ENCODE results near the gene CLIC3.
A peak's percentile ranks its signal among the peaks of the same experiment; 100 is the strongest.

Gene CLIC3

DNA sequence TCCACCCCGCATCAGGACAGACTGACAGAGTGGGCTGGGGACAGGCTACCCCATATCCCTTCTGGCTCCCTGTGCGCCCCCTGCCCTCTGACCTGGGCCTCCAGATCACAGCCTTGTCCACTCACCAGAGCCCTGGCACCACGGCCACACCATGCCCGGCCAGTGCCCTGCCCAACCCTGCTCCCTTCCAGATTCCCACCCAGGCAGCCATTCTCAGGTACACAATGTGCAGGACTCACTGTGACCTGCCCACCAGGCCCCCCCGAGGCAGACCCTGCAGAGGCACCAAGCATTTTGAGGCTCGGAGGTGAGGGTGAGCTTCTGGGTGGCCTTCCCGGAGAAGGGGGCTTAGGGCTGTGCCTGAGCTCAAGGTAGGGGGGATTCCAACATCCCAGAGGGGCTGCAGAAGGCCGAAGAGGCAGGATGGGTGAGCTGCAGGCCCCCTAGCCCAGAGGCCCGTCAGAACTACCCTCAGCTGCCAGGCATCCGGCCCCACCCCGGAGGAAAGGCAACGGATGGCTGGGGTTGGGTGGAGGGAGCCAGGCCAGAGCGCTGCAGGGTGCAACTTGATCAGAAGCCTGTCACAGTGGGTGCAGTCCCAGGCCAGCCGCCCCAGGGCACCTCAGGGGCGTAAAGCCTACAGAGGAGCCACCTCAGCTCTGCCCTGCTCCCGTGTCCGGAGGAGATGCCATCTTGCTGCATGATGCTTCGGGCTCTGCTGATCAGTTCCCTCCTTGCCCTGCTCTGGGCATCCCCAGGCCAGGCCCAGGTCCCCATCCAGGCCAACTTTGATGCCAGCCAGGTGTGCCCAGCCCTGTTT, 13.9 kb downstream of the CLIC3 start, which contains the start of gene LCNL1:
Gene LCNL1 (plus strand): TSS at position 762 of the 820 bp plus-strand sequence. CDS start 594 bp downstream, outside the sequence.
- peak in 38 of 56 donors; percentile 40 to 91 (median 72) for DNase-seq

DNA sequence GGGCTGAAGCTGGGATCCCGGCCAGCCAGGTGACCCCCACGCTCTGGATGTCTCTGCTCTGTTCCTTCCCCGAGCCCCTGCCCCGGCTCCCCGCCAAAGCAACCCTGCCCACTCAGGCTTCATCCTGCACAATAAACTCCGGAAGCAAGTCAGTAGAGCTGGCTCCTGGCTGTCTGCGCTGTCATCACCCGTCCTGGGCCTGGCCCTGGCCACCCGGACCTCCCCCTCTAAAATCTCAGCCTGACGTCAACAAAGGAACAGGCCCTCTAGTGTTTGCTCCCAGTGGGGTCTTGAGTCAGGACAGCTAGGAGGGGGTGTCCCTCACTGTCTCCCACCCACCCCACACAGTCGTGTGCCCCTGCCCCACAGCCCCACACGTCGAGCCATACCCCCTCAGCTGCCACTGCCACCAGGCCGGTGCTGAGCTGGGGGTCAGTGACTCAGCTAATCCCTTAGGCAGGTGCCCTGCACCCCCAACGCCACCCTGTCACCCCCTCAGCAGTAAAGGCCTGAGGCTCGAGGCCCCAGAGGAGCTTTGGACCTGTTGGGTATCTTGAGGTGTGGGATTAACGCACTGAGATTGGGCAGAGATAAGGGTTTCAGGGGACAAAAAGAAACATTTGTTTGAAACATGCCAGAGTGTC, 14.7 kb downstream of the CLIC3 start:
- DNase-seq: peak in 40 of 56 donors; percentile 29 to 85 (median 58)

DNA sequence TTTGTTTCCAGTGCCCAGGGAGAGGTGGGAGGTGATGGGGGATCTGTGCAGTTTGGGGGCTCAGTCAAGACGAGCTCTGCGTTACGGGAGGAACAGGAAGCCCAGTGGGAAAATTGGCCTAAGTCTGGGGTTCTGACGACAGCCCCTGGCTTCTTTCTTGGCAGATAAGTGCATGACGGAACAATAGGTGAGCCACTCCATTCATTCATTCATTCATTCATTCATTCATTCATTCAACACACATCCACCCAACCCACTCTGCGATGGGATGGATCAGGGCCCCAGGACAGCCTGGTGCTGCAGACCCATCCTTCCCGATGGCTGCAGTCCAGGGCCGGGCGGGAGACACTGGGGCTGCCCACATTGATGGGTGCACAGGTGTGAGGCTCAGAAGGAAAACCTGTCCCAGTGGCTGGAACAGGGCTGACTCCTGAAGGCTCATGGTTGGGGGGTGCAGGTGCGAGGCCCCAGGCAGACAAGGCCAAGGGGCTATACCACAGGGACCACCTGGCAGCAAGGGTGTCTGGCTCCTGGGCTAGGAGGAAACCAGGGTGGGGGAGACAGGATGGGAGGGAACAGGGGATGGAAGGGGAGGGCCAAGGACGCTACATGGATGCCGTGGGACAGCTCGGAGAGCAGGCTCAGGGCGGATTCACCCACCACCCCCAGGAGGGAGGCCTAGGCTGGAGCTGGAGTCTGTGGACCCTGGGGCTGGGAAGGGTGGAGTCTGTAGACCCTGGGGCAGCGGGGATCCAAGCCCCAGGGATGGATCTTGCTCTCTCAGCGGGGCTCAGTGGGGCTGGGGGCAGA, 15.5 kb downstream of the CLIC3 start:
- DNase-seq: peak in 5 of 56 donors; percentile 42 to 73 (median 47)

DNA sequence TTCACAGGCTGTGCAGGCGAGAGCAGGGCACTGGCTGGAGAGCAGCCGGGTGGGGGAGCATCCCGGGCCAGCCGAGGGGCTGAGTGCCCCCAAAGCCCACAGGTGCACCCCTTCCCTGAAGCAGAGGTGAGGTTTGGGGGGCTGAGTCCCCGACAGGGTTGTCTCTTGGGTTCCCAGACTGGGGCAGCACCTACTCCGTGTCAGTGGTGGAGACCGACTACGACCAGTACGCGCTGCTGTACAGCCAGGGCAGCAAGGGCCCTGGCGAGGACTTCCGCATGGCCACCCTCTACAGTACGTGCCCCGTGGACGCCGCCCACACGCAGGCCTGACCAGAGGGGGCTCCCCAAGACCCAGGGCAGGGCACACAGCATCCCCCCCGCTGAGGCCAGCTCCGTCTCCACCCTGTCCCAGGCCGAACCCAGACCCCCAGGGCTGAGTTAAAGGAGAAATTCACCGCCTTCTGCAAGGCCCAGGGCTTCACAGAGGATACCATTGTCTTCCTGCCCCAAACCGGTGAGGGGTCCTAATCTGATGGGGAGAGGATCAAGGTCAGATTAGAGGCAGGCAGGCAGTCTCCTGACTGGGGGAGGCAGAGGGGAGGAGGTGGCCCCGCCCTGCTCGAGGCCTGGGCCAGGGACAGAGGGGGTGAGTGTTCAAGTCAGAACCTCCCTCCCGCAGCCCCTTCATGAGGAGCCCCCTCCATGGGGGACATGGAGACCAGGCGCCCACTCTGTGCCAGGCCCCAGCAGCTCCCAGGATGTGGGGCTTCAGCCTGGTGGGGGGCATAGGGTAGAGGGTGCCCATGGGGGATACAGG, 16.4 kb downstream of the CLIC3 start:
- DNase-seq: peak in 5 of 56 donors; percentile 16 to 62 (median 32)

DNA sequence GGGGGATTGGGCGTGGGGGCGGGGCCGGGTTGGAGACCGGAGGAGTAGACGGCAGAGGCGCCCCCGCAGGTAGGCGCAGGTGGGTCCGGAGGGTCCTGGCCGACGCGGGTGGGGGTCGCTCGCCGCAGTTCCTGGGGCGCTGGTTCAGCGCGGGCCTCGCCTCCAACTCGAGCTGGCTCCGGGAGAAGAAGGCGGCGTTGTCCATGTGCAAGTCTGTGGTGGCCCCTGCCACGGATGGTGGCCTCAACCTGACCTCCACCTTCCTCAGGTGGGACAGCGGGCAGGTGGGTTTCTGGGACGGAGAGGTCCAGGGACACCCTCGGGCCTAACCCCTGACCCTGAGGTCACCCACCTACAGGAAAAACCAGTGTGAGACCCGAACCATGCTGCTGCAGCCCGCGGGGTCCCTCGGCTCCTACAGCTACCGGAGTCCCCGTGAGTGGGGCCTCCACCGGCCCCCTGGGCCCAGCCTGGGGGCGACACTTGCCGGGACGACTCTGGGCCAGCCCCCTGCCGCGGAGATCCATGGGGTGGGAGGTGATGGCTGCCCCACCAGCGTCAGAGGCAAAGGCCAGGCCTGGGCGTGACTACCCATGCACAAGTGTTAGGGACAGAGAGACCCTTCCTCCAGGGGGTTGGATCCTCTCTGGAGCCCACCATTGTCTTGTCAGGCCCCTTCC, 17.4 kb downstream of the CLIC3 start:
- DNase-seq: peak in 4 of 56 donors; percentile 59 to 72 (median 63)

DNA sequence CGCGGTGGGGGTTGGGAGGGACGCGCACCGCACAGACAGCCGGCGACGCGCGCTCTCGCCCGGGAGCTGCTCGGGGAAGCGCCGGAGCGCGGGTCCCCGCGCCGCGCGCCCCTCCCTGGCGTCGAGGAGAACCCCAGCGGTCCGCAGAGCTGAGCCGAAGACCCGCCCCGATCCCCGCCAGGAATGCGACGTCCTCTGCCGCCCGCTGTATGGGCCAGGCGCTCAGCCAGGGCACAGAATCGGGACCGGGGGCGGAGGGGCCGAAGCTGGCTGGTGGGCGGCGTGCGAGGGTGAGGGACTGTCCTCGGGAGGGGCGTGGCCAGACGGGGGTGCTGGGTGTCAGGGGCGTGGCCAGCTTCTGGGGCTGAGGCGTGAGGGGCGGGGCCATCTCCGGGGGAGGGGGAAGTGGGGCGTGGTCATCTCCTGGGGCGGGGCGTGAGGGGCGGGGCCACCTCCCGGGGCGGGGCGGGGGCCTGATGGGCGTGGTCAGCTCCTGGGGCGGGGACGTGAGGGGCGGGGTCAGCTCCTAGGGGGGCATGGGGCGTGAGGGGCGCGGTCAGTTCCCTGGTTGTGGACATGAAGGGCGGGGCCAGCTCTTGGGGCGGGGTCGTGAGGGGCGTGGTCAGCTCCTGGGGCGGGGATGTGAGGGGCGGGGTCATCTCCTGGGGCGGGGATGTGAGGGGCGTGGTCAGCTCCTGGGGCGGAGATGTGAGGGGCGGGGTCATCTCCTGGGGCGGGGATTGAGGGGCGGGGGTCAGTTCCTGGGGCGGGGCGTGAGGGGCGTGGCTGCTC, 18.1 kb downstream of the CLIC3 start:
- DNase-seq: peak in 55 of 56 donors; percentile 34 to 100 (median 90)

DNA sequence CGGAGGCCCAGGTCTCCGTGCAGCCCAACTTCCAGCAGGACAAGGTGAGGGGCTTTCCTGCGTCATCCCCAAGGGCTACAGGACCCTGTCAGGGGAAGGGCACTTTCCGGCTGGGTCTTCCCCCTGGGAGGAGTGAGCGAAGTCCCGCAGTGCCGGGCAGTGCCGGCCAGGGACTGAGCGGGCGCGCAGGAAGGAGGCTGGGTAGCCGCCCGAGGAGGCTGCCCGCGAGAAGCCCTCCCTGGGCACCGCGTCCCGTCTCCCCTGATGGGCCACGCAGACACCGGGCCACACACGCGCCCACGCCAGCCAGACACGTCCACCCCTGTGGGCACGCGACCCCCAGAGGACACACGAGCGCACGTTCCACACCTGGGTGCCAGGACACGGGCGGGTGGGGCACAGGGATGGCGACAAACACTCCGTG, 18.7 kb downstream of the CLIC3 start:
- DNase-seq: peak in 1 of 56 donors; percentile 89

DNA sequence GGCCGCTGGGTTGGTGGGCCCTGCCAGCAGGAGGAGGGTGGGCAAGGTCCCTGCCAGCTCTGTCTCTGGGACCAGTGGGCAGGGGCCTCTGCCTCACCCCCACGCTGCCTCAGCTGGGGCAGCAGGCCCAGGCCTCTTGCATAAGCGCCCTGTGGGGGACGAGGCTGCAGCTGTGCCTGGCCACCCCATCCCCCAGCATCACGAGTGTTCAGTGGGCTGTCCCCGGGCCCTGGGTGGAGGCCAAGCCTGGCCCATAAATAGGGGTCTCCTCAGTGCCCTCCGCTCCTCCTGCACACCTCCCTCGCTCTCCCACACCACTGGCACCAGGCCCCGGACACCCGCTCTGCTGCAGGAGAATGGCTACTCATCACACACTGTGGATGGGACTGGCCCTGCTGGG, 19.1 kb downstream of the CLIC3 start, which contains the start of gene PTGDS:
Gene PTGDS (plus strand): TSS at position 282 of the 400 bp plus-strand sequence. CDS start 75 bp downstream, at position 357.
- peak; percentile 44 to 98 (median 92) for DNase-seq

DNA sequence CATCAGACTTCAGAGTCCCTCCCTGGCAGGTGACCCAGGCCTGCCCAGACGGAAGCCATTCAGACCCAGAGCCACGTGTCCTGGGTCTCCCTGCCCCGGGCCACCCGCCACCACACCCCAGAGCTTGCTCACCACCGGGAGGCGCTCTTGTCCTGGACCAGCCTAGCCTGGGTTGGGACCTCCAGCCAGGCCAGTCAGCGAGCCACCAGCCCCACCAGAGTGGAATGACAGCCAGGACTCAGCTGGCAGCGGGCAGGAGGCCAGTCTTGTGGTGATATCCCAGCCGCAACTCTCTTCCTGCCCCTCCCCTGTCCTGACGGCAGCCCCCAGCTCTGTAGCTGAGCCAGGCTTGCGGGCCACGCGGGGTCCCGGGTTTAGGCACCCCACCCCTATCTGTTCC, 20.7 kb downstream of the CLIC3 start:
- peak in 52 of 56 donors; percentile 29 to 89 (median 67) for DNase-seq

DNA sequence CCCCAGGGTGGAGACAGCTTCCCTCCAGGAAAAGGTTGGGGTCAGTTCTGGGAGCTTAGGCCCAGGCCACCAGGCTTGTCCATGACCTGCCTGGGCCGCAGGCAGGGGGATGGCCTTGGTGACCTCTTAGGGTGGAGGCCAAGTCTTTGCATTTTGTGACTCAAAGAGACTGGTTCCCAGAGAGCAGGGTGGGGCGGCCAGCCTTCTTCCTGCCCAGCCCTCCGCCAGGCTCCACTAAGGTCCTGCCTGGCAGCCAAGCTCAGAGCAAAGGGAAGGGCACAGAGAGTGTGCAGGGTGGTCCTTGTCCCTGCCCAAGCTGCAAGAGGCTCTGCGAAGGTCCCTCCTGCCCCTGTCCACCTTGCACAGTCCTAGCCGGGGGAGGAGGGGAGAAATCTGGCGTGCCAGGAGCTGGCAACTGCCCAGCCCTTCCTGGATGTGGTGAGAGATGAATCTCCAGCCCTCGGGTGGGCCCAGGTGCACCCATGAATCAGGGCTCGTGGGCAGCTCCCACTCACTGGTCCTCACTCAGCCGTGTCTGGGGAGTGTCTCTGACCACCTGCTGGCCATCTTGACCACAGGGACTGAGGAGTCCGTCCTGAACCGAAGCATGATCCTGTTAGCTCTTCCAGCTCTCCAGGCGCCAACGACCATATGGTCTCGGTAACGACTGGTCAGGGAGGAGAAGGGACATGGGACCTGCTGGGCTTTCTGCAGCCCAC, 21.4 kb downstream of the CLIC3 start:
- peak in 1 of 56 donors; percentile 36 for DNase-seq

DNA sequence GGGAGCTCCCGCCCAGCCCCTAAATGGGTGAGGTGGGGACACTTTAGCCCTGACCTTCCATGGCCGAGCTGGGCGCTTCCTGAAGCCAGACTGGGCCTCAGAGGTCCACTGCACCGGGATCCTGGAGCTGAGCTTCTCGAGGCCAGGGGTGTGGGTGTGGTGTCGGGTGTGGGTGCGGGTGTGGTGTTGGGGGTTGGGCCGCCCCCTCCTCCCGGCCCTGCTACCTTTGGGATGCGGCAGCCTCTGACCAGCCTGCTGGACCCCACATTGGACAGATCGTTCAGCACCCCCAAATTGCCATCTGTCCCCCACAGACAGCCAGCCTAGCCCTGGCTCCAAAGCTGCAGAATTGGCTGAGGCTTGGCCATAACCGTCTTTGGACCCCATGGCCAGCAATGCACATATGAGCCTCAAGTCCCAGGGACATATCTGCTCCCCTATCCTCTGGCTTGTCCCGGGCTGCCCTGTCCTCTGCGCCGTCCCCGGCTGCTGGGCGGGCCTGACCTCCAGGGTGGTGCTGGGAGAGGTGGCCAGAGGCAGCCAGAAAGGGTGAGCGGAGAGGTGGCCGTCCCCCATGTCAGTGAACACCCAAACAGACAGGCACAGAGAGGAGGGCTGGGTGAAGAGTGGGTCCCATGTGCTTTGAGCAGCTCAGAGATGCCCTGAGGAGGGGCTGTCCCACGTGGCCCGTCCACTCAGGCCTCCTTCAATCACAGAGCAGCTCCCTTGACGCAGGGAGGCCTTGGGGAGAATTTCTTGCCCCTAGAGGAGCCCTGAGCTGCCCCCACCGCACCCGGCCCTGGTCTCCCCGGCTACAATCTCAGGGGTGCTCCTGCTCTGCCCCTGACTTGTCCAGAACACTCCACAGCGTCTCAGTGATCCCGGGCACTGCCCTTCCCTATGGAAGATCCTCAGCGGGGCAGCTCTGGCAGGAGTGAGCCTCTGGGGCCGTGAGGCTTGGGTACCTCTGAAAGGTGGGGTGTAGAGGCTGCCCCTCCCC, 22.4 kb downstream of the CLIC3 start:
- DNase-seq: no peak

DNA sequence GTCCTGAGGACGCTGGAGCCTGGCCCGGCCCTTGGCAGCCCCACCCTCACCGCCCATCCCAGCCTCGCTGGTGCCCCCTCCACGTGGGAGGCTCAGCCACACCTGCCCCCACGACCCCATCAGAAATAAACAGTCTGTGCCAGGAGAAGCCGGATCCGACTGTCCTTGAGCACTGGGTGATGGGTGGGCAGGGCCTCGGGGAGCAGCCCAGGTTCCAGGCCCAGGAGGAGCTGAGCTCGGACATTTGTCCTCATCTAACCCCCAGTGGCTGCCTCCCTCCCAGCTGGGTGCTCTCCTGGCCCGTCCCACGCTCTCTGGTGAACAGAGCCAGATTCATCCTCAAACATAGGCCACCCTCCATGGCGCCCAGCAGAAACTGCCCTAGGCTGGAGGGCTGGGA, 23.6 kb downstream of the CLIC3 start:
- no peak for DNase-seq

DNA sequence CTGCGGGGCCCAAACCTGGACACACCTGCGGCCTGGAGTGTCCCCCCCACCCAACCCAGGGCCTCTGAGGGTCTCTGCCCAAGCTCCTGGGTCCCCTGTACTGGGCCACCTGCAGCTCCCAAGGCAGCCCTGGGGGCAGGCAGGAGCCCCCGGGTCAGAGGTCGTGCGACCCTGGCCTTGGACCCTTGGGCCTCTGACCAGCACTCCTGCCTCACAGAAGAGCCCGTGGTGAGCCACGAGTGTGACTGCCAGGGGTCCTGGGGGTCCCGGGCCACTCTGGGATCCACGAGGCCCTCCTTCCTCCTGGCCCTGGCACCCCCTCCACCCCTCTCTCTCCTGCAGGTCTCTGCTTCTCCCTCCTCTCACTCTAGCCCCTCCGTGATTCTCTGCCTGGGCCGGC, 24.0 kb downstream of the CLIC3 start:
- no peak for DNase-seq

DNA sequence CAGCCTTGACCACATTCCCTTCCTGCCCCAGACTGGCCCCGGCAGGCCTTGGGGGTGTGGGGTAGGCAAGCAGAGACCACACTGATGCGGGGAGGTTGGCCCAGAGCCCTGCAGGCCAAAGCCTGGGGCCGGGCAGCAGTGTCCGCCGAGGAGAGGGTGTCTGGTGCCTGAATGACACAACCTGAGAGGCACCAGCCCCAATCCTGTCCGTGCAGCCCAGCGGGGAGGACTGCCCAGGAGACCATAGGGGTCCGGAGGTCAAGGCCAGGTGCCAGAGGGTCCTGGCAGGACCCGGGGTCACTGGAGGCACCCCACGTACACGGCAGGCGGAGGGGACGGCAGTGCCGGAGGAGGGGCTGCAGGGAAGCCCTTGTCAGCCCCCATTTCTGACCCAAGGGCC, 24.6 kb downstream of the CLIC3 start:
- DNase-seq: no peak

DNA sequence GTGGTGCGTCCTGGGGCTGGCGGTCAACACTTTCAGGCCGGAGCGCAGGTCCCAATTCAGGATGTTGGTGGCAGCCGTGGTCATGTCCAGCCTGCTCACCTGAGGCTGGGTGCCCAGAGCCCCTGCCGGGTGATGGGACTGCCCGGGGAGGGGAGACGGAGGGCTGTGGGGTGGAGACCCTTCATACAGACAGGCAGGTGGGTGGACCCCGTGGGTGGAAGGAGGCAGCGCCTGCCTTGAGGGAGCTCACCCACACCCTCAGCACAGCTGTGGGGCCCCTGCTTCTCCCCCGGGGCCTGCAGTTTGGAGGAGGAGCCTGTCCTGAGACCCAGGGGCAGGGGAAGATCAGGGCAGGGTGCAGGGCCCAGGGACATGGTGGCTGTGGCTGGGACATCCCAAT, 26.0 kb downstream of the CLIC3 start:
- no peak for DNase-seq

DNA sequence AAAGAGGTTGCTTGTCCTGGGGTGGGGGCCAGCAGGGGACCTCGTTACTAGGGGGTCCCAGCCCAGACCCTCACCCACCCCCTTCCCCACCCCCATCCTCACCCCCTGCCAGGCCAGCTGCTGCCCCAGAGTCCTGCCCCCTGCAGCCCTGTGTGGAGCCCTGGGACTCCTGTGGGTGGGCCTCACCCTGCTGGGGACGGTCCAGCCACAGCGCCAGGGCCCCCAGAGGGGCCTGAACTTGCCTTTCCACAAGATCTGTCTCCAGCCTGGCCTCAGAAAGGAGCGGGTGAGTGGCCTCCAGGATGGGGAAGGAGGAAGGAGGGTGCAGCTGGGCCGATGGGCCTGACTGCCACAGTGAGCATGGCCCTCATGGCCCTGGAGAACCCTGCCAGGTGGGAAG, 26.6 kb downstream of the CLIC3 start:
- no peak for DNase-seq

DNA sequence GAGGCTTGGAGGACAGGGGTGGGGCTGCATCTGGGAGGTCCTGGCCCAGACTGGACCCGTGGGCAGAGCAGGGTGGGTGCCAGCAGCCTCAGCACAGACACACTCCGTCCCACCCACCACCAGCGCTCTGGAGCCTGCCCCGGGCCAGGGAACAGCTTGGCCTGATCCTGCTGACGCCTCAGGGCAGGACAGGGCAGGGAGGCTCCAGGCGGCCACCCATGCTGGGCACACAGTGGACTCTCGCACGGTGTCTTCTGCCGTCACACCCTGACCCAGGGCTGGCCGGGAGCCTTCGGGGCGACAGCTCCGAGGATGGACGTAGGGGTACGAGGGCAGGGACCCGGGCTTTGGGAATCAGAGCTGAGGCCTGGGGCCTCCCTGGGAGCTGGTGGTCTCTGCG, 27.2 kb downstream of the CLIC3 start:
- no peak for DNase-seq

Measured in amygdala (tissue), 56 donors.